HG03460 (cell line): Measurements from ENCODE around the gene MPPE1.
"Not testable (repeated sequence)": the region's sequence is repeated elsewhere in the genome, so short reads cannot be mapped to it uniquely, and the experiment has no call there.

Experiments
- ATAC-seq: cut with Tn5 transposase; IDR thresholded peaks from one replicate; pipeline ENCODE4 v1.9.1; 2021; ENCODE audit not compliant: unreplicated experiment

Gene MPPE1

GRCh38 chr18:11927497-11927896, 19.4 kb upstream of the MPPE1 start:
- no peak for ATAC-seq

GRCh38 chr18:11925800-11926481, 17.8 kb upstream of the MPPE1 start:
- no peak for ATAC-seq

GRCh38 chr18:11923450-11923849, 15.3 kb upstream of the MPPE1 start:
- ATAC-seq, result no peak

- ATAC-seq, result not testable (repeated sequence)
Measured at GRCh38 chr18:11919522-11919921, 11.4 kb upstream of the MPPE1 start.

- ATAC-seq, result not testable (repeated sequence)
Measured at GRCh38 chr18:11916880-11917279, 8.8 kb upstream of the MPPE1 start.

- no peak for ATAC-seq
Measured at GRCh38 chr18:11909591-11910026, 1.5 kb upstream of the MPPE1 start.

- ATAC-seq, result no peak
Measured at GRCh38 chr18:11909061-11909455, 941 bp upstream of the MPPE1 start.

GRCh38 chr18:11906926-11907874, 917 bp downstream of the MPPE1 start:
- ATAC-seq, result no peak

- ATAC-seq, result no peak
Measured at GRCh38 chr18:11906176-11906575, 1.9 kb downstream of the MPPE1 start.

GRCh38 chr18:11905613-11906012, 2.5 kb downstream of the MPPE1 start:
- no peak for ATAC-seq

- no peak for ATAC-seq
Measured at GRCh38 chr18:11902522-11903292, 5.4 kb downstream of the MPPE1 start.

GRCh38 chr18:11901826-11902438, 6.2 kb downstream of the MPPE1 start:
- ATAC-seq, result no peak

GRCh38 chr18:11899063-11899462, 9.1 kb downstream of the MPPE1 start:
- ATAC-seq, result no peak

GRCh38 chr18:11897781-11898180, 10.3 kb downstream of the MPPE1 start:
- ATAC-seq, result no peak

- ATAC-seq, result not testable (repeated sequence)
Measured at GRCh38 chr18:11892438-11892837, 15.7 kb downstream of the MPPE1 start.

- ATAC-seq, result no peak
Measured at GRCh38 chr18:11891737-11892136, 16.4 kb downstream of the MPPE1 start.

- no peak for ATAC-seq
Measured at GRCh38 chr18:11889284-11889683, 18.8 kb downstream of the MPPE1 start.

- ATAC-seq, result no peak
Measured at GRCh38 chr18:11888726-11889125, 19.4 kb downstream of the MPPE1 start.

GRCh38 chr18:11887328-11888128, 20.6 kb downstream of the MPPE1 start:
- no peak for ATAC-seq

- ATAC-seq, result no peak
Measured at GRCh38 chr18:11886577-11887110, 21.5 kb downstream of the MPPE1 start.
